Nucleus accumbens (tissue), 56 donors: Measurements from ENCODE around the gene CLEC7A.

ENCODE experiments used
- DNase-seq, 56 donors: peaks; one replicate each; lab custom pipeline; 2025; lab: John Stamatoyannopoulos, UW

CLEC7A gene

GRCh38 chr12:10130042-10130441 is at the start of gene CLEC7A:
CLEC7A (minus strand) TSS chr12:10130199; CDS start chr12:10130082, 117 bp downstream.
- DNase-seq, result no peak

GRCh38 chr12:10179776-10180181 is 49.8 kb upstream of the CLEC7A start:
- no peak for DNase-seq

GRCh38 chr12:10178821-10179220 is 48.8 kb upstream of the CLEC7A start, which contains the start of gene TMEM52B:
TMEM52B (plus strand) TSS chr12:10179032; CDS start chr12:10179575, 543 bp downstream.
- DNase-seq, result no peak

- no peak for DNase-seq
Measured at GRCh38 chr12:10175846-10176636, 46.0 kb upstream of the CLEC7A start.

GRCh38 chr12:10174986-10175614 is 45.1 kb upstream of the CLEC7A start:
- peak in 8 of 56 donors; percentile 1 to 39 (median 16) for DNase-seq

DNA sequence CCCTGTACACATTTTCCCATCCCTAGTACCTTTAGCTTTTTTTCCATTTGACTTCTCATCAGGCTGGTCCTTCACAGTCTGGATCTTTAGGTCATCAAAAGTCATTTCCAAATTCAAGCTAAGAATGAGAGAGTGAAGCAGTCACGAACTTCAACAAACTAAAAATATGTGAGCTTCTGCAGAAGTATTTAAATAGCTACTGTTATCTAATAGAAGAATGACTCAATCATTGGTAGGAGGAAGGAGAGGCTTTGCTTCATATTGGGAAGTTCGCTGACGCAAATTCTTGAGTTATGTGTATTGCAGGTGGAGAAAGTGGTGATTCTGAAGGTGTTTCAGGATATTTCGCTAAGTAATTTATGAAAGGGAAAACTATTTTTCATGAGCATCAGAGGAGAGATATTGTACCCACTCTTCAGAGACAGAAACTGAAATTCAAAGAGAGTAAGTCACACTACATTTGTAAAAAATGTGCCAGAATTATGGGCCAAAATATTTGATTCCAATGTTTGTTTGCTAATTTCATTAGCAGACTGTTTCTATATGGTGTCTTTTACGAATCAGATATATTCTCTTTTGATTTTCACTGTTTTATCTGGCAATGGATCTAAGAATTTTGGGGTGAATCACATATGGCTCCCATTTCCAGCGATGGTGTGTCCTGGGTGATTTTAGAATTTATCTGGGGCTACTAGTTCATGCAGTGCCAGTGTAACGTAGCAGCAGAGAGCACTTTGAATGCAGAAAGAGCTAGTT is 42.2 kb upstream of the CLEC7A start, which contains the start of gene OLR1:
OLR1 (minus strand) TSS at position 160 of the 756 bp plus-strand sequence; CDS start at position 105, 55 bp downstream.
- DNase-seq, result peak in 7 of 56 donors; percentile 3 to 50 (median 22)

- no peak for DNase-seq
Measured at GRCh38 chr12:10170216-10170615, 40.2 kb upstream of the CLEC7A start.

- no peak for DNase-seq
Measured at GRCh38 chr12:10169104-10169503, 39.1 kb upstream of the CLEC7A start.

- DNase-seq, result no peak
Measured at GRCh38 chr12:10167599-10167998, 37.6 kb upstream of the CLEC7A start.

DNA sequence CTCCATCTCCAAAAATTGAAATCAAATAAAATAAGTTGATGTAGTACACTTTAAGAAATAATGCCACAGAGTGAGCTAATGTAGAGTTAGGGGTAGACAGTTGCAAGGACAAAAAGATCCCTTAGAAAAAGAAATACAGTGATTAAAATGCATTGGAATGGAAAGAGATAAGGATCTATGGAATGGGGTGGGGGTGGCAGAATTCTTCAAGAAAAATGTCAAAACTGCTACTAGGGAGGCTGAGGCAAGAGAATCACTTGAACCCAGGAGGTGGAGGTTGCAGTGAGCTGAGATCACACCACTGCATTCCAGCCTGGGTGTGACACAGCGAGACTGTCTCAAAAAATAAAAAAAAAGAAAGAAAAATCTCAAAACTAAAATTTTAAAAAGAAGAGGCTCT is 35.4 kb upstream of the CLEC7A start:
- no peak for DNase-seq

- no peak for DNase-seq
Measured at GRCh38 chr12:10163084-10163483, 33.1 kb upstream of the CLEC7A start.

DNA sequence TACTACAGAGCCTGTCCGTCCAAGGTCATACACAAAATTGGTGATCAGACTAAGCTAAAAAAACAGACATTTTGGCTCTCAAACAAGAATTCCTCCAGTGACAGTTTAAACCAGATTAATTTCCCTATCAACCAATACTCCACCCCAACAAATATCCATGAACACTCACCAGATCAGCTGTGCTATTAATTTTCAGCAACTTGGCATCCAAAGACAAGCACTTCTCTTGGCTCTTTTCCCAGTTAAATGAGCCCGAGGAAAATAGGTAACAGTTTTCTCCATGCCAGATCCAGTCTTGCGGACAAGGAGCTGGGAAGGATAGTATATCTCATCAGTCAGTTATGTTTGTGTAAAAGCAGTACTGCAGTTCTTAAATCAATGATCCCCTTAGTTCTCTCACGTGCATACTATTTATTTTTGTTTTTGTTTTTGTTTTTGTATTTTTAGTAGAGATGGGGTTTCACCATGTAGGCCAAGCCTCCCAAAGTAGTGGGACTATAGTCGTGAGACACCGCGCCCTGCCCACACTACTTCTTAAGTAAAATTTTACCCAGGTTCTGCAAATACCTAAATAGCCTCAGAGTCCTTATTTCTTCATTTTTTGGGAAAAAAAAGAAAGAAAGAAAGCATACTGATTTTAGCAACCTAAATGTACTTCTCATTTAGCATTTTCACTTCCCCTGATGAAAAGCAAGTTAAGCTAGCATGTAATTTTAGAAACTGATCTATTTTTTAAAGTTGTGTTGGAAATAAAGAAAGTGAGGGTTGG is 30.8 kb upstream of the CLEC7A start:
- no peak for DNase-seq

DNA sequence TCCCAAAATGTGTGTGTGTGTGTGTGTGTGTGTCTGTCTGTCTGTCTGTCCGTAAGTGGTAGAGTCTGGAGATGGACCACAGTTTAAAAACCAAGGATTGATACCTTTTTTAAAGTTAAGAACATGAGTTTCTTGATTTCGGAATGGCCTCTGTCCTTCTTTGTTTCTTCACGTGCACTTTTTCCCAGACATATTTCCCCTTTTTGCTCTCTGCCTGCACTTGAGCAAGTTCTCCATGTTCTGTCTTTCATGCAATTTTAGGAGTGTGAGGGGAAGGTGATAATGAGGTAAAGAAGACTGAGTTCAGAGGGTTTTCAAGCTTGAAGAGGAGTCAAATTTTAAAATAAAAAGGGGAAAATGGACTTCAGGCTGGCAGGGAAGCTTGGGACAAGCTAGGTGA is 29.3 kb upstream of the CLEC7A start:
- DNase-seq, result no peak

- no peak for DNase-seq
Measured at GRCh38 chr12:10158406-10158805, 28.4 kb upstream of the CLEC7A start.

DNA sequence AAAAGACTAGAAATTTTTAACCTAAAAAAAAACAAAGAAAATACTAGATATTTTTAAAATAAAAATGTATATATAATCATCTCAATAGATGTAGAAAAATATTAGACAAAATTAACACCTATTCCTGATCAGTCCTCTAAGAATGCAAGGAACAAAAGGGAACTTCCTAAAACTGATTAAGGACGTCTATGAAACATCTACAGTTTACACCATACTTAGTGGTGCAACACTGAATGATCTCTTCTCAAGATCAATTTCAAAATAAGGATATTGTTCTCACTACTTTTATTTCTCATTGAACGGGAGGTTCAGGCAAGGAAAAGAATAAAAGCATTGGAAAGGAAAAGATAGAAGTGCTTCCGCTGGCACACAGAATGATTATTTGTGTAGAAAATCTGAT is 26.0 kb upstream of the CLEC7A start:
- DNase-seq, result no peak

DNA sequence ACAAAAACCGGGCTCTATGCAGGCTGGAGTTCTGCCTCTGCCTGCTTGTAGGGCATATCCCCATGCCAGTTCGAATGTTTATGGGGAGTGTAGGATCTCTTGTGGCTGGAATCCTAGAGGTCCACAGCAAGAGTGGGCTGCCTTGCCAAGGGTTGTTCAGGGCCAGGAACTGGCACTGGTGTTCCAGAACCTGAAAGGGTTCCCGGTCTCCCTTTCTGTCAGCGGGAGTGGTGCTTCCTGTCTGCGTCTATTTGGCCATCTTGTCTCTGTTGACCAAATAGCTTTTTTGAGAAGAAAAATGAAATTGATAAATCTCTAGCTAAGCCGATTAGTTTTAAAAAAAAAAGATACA is 24.1 kb upstream of the CLEC7A start:
- DNase-seq, result peak in 12 of 56 donors; percentile 2 to 50 (median 33)

DNA sequence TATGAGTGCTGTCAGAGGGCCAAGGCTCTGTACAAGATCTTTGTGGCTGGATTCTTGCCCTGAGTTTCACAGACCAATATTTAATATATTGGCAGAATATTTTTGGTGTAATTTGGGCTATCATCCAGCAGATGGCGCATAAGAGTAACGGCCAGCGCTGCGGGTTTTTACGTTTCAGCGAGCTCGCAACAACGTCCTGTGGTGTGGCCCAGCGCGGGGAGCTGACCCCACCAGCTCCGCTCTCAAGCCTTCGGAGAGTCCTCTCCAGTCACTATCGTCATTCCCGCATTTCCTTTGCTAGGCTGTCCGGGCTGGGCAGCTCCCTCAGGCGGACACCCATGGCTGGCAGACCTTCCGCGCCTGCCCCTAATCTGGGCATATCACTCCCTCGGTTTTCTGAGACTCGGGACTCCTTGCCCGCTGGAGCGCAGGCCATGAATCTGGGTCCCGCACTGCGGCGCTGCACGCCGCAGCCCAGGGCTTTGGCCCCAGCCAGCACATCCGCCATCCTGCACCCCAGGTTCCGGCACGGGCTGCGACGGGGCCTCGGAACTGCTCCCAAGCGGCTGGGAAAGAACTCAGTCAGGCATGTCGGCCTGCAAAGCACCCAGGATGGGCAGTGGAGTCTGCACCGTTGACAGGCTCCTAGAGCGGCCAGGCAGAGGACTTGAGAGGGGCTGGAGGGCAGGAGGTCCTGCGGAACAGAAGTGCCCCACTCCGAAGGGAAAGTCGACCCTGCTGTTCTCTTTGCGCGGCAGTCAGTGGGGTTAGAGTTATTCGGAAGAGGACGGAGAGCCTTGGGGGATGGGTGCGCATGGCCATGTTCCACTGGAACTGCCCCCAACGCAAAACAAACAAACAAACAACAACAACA is 23.5 kb upstream of the CLEC7A start:
- peak in 53 of 56 donors; percentile 13 to 89 (median 70) for DNase-seq

DNA sequence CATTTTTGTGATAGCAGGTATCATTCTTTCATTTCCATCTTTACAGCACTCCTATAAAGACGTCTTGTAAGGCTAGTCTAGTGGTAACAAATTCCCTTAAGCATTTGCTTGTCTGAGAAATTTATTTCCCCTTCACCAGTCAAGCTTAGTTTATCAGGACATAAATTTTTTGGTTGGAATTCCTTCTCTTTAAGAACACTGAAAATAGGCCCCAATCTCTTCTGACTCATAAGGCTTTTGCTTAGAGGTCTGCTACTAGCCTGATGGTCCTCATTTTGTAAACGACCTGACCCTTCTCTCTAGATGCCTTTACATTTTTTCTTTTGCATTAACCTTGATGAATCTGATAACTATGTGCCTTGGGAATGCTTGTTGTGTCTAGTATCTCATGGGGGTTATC is 21.6 kb upstream of the CLEC7A start:
- no peak for DNase-seq

DNA sequence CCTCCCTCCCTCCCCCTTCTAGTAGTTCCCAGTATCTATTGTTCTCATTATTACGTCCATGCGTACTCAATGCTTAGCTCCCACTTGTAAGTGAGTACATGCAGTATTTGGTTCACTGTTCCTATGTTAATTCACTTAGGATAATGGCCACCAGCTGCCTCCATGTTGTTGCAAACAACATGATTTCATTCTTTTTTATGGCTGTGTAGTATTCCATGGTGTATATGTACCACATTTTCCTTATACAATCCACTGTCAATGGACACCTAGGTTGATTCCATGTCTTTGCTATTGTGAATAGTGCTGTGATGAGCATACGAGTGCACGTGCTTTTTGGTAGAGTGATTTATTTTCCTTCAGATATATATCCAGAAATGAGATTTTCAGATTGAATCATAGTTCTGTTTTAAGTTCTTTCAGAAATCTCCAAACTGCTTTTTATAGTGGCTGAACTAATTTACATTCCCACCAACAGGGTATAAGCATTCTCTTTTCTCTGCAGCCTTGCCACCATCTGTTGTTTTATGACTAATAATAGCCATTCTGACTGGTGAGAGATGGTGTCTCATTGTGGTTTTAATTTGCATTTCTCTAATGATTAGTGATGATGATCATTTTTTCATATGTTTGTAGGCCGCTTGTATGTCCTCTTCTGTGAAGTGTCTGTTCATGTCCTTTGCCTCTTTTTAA is 17.9 kb upstream of the CLEC7A start:
- DNase-seq, result no peak
